PC-9 (cell line): ENCODE results near the gene GPAM. TPM values are rescaled to one million over a fixed set of nuclear protein-coding genes. Genes with fewer than 3 reads are reported as not detected.

Source experiments
- BruUV-seq: library from RNA; stranded (reverse); fragments of 400-500 nt; replicated peaks from 2 replicates; lab custom pipeline; 2021; lab: Mats Ljungman, UMichigan
- CTCF ChIA-PET: fragments of 300-600 bp; sonication (Branson Sonifier 250); formaldehyde crosslinking; loops from one replicate; lab custom pipeline; 2022; ENCODE audit warnings: antibody characterized with exemption; lab: Charles Lee
- POLR2A ChIA-PET: fragments of 300-600 bp; sonication (Branson Sonifier 250); formaldehyde crosslinking; loops from one replicate; lab custom pipeline; 2022; ENCODE audit warnings: antibody characterized with exemption; ENCODE audit not compliant: unreplicated experiment; lab: Charles Lee
- DNase-seq, 2 experiments: peaks; one replicate each; pipeline versions ENCODE4 v3.0.0 to v3.0.0-alpha.2; 2015 to 2022; ENCODE audit warnings: mixed read lengths in 1 of 2
- H2AFZ ChIP-seq: fragments of 200-600 bp; sonication (generic); 2 replicates; pipeline ENCODE4 v1.8.1; 2017; ENCODE audit warnings: antibody characterized with exemption
- H3F3A ChIP-seq: fragments of 200-600 bp; sonication (generic); 2 replicates; pipeline ENCODE4 v1.8.1; 2017; ENCODE audit warnings: antibody characterized with exemption, mild to moderate bottlenecking, low read depth; ENCODE audit not compliant: insufficient read depth
- H3K27ac ChIP-seq: fragments of 200-600 bp; sonication (generic); 2 replicates; pipeline ENCODE4 v1.6.1; 2016; ENCODE audit warnings: mixed run types
- H3K27me3 ChIP-seq: fragments of 200-600 bp; sonication (generic); 2 replicates; pipeline ENCODE4 v1.6.1; 2016; ENCODE audit warnings: low read depth, mixed run types; ENCODE audit not compliant: insufficient read depth
- H3K36me3 ChIP-seq: fragments of 200-600 bp; sonication (generic); 2 replicates; pipeline ENCODE4 v1.6.1; 2016; ENCODE audit warnings: low read depth, mixed run types
- H3K4me1 ChIP-seq: fragments of 200-600 bp; sonication (generic); replicated peaks from 2 replicates; pipeline ENCODE4 v1.6.1; 2016; ENCODE audit warnings: mixed run types; ENCODE audit not compliant: insufficient read depth
- H3K4me2 ChIP-seq: fragments of 200-600 bp; sonication (generic); 2 replicates; pipeline ENCODE4 v1.6.1; 2017; ENCODE audit warnings: mixed run types
- H3K4me3 ChIP-seq: fragments of 200-600 bp; sonication (generic); 2 replicates; pipeline ENCODE4 v1.6.1; 2016; ENCODE audit warnings: mixed run types
- H3K79me2 ChIP-seq: fragments of 200-600 bp; sonication (generic); 2 replicates; pipeline ENCODE4 v1.6.1; 2017; ENCODE audit warnings: low read depth, mixed run types
- H3K9me2 ChIP-seq: fragments of 200-600 bp; sonication (generic); 2 replicates; pipeline ENCODE4 v1.8.1; 2017; ENCODE audit warnings: mild to moderate bottlenecking; ENCODE audit not compliant: insufficient read depth
- H3K9me3 ChIP-seq: fragments of 200-600 bp; sonication (generic); 2 replicates; pipeline ENCODE4 v1.8.1; 2016; ENCODE audit warnings: low read depth; ENCODE audit not compliant: insufficient read depth
- H4K20me1 ChIP-seq: fragments of 200-600 bp; sonication (generic); 2 replicates; pipeline ENCODE4 v1.8.1; 2017; ENCODE audit not compliant: insufficient read depth
- EZH2 ChIP-seq: fragments of 200-600 bp; sonication (generic); IDR thresholded peaks from 2 replicates; pipeline ENCODE4 v1.8.0; 2017; ENCODE audit warnings: antibody characterized with exemption, low read depth
- intact Hi-C: fragments of 100-400 bp; cut with micrococcal nuclease; formaldehyde crosslinking; loops from one replicate; pipeline ENCODE4 v1.10.0; 2022; ENCODE audit not compliant: unreplicated experiment
- total RNA-seq: library from RNA; stranded (reverse); gene quantifications from 2 replicates; pipeline ENCODE4 v1.2.3, GENCODE V29; 2021
- TF ChIP-seq, protein P1 (sequence below): fragments of 200-600 bp; sonication (generic); conservative IDR thresholded peaks from 2 replicates; pipeline ENCODE4 v1.6.1; 2017; ENCODE audit warnings: mixed run types, antibody characterized with exemption, mild to moderate bottlenecking, moderate library complexity

GPAM gene
- total RNA-seq, 1 experiment from 2014 or later, result 4.2 TPM

GRCh38 chr10:112139176-112139575 lies 44.4 kb downstream of the GPAM start:
- Histone ChIP-seq H2AFZ (no peak overlapping the region), H3K27me3 (peaks cover 4% of the 10 kb centered on the region; the same call in 1 of the 2 replicates), H3K9me3 (no peaks in the 10 kb centered on the region), H3F3A (no peaks in the 10 kb centered on the region), H3K36me3 (no peaks in the 10 kb centered on the region), H3K4me2 (no peak overlapping the region), H3K9me2 (no peaks in the 10 kb centered on the region), H3K4me3 (no peak overlapping the region), H4K20me1 (no peaks in the 10 kb centered on the region), H3K4me1 (no peaks in the 10 kb centered on the region), H3K79me2 (no peaks in the 10 kb centered on the region), H3K27ac (no peak overlapping the region)
- intact Hi-C loops, result loop anchor here (5.0 kb wide), 1 partner anchor 1527 kb away; no protein-coding TSS in a partner anchor
- BruUV-seq, result no TSS peak
- TF ChIP-seq EZH2, result no peak
- TF ChIP-seq, protein P1, sequence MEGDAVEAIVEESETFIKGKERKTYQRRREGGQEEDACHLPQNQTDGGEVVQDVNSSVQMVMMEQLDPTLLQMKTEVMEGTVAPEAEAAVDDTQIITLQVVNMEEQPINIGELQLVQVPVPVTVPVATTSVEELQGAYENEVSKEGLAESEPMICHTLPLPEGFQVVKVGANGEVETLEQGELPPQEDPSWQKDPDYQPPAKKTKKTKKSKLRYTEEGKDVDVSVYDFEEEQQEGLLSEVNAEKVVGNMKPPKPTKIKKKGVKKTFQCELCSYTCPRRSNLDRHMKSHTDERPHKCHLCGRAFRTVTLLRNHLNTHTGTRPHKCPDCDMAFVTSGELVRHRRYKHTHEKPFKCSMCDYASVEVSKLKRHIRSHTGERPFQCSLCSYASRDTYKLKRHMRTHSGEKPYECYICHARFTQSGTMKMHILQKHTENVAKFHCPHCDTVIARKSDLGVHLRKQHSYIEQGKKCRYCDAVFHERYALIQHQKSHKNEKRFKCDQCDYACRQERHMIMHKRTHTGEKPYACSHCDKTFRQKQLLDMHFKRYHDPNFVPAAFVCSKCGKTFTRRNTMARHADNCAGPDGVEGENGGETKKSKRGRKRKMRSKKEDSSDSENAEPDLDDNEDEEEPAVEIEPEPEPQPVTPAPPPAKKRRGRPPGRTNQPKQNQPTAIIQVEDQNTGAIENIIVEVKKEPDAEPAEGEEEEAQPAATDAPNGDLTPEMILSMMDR, result no peak
- CTCF ChIA-PET, result no interaction called here
- POLR2A ChIA-PET, result no interaction called here
- DNase-seq, result no peak

- Histone ChIP-seq H3K79me2 (no peaks in the 10 kb centered on the region), H3K36me3 (no peaks in the 10 kb centered on the region), H3K4me3 (no peak overlapping the region), H3K4me1 (no peaks in the 10 kb centered on the region), H3K9me3 (no peaks in the 10 kb centered on the region), H2AFZ (no peak overlapping the region), H3K27me3 (peaks cover 8% of the 10 kb centered on the region; the same call in 1 of the 2 replicates), H3K4me2 (no peak overlapping the region), H3K27ac (no peak overlapping the region), H3F3A (no peaks in the 10 kb centered on the region), H4K20me1 (no peaks in the 10 kb centered on the region), H3K9me2 (no peaks in the 10 kb centered on the region)
- TF ChIP-seq EZH2, result no peak
- TF ChIP-seq, protein P1, result peak; percentile 87
- ChIA-PET CTCF (interaction anchor here (1.1 to 1.4 kb wide), 2 partner anchors 9 to 22 kb away, joined by 3 read pairs; no protein-coding TSS in a partner anchor), POLR2A (no interaction called here)
- intact Hi-C loops, result loop anchor here (5.0 kb wide), 1 partner anchor 1525 kb away; no protein-coding TSS in a partner anchor
- no TSS peak for BruUV-seq
- peak in 1 of 2 experiments; percentile 64 for DNase-seq
These were observed 46.2 kb downstream of the GPAM start for GRCh38 chr10:112137154-112137987.

DNA sequence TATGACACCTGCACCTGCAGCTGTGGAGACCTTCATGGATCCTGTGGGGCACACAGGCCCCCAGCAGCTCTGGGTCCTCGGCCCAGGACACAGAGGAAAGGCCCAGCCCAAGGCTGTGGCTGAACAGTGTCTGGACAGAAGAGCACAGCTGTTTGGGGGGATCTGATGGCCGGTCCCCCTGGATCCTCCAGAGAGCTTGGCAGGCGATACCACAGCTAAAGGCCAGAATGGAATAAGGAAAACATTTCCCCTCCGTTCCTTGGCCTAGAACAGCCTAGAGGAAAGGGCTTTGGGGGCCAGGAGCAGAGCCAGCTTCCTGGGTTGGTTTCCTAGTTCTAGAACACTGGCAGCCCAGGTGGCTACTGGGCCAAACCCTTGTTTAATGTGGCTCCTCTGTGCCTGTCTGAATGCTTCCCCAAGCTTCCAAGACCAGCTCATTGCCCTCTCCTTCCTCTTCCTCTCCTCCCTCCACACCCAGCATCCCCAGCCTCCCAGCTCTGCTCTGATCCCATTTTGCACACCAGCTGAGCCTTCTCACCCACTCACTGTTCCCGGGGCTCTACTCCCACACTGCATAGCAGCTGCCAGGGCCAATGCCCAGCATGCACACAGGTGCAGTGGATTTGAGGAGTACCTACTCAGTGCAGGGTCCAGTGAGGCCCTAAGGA lies 46.9 kb downstream of the GPAM start:
- no peak for DNase-seq
- H3K27me3 ChIP-seq, result peaks cover 8% of the 10 kb centered on the region; the same call in 1 of the 2 replicates
- BruUV-seq, result no TSS peak
- no peak overlapping the region for H3K4me2 ChIP-seq
- H2AFZ ChIP-seq, result no peak overlapping the region
- H3K36me3 ChIP-seq, result no peaks in the 10 kb centered on the region
- H3K9me2 ChIP-seq, result no peaks in the 10 kb centered on the region
- no peak overlapping the region for H3K27ac ChIP-seq
- intact Hi-C loops, result loop anchor here (5.0 kb wide), 1 partner anchor 1524 kb away; no protein-coding TSS in a partner anchor
- no peaks in the 10 kb centered on the region for H4K20me1 ChIP-seq
- TF ChIP-seq EZH2, result no peak
- TF ChIP-seq, protein P1, result no peak
- no peaks in the 10 kb centered on the region for H3K9me3 ChIP-seq
- no peak overlapping the region for H3K4me3 ChIP-seq
- H3K4me1 ChIP-seq, result no peaks in the 10 kb centered on the region
- POLR2A ChIA-PET, result no interaction called here
- H3F3A ChIP-seq, result no peaks in the 10 kb centered on the region
- CTCF ChIA-PET, result interaction anchor here (1.1 to 1.4 kb wide), 2 partner anchors 8 to 21 kb away, joined by 3 read pairs; no protein-coding TSS in a partner anchor
- no peaks in the 10 kb centered on the region for H3K79me2 ChIP-seq
